ENCODE data around the gene CCL8.

CCL8 gene

DNA sequence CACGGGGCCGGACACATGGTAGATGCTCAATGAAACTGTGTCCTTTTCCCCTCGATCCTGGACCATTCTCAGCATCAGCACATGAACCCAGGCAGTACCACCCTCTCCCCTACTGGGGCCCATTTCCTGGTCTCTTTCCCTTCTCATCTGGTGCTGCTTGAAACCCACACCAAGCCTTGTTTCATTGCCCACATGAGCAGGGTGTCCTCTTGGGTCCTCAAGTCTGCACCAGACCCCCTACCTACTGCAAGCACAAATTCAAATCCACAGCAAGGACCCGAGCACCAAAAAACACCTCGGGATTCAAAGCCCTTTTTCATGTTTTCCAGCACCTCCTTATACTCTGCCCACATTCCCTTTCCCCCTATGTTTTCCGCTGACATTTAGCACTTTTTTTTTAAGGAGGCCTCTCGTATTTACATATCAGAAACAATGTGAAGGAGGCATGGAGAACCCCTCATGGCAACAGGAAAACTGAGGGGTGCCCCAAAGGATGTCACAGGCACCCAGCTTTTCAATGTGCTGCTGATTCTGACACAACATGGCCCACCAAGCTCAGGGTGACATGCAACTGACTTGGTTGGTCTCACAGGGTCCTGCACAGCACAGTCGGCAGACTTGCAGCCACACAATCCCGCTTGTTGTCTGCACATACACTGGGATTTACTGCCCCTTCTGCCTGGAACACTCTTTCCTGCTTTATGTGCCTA lies 48.4 kb downstream of the CCL8 start:
- no peak for DNase-seq (ENCODE audit: low read depth in 2 of 2)

DNA sequence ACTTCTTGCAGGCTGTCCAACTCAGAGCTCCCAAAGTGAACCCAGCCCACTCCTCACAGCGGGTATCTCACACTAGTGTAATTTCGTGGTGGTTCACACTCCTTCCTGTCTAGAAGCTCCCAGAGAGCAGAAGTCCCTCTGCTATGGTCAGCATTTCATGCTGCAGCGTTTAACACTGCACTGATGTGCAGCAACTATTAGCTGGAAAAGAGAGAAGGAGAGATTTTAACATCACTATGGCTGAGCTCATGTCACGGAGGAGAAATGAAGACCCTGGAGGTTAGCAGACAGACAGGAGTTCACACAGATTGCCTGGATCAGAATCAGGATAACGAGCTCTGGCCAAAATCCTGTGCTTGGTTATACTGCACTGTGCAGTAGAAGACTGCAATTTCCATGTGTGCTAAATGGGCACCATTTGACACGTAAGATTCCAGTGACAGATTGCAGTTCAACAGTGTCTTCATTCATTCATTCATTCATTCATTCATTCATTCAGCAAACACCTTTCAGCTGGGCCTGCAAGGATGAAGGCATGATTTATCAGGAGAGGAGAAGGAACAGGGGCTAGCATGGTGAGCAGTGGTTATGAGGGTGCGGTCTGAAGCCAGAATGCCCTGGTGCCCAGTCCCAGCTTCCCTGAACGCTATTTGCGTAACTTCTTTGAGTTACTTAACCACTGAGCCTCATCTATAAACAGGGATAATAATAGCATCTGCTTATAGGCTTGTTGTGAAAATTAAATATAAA lies 49.1 kb downstream of the CCL8 start:
- DNase-seq (ENCODE audit: low read depth in 2 of 2): no peak

- DNase-seq (ENCODE audit: low read depth in 2 of 2): no peak
These were observed 49.8 kb downstream of the CCL8 start for GRCh38 chr17:34368946-34369500.

GRCh38 chr17:34369571-34369970 lies 50.3 kb downstream of the CCL8 start:
- no peak for DNase-seq (ENCODE audit: low read depth in 2 of 2)

- DNase-seq (ENCODE audit: low read depth in 2 of 2): no peak
These were observed 51.3 kb downstream of the CCL8 start for GRCh38 chr17:34370376-34370996.

DNA sequence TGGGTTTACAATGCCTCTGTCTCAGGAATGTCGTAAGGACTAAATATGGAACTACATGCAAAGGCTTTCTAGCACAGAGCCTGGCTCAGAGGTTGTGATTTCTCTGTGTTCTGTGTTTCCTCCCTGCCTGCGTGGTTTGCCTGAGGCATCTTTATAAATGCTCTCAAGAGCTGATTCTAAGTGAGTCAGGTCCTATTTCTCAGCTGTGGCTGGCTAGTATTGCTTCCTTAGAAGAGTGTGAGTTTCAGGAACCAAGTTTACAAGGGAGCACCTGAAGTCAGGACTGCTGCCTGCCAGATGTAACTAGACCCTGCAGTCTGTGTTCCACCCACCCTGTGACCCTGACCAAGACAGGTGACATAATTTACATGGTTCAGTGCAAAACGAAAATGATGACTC lies 51.8 kb downstream of the CCL8 start:
- DNase-seq (ENCODE audit: low read depth in 2 of 2): no peak
